Endothelial cell of umbilical vein (primary cell): ENCODE data around the gene WDR74. TPM values are rescaled to one million over a fixed set of nuclear protein-coding genes. Genes with fewer than 3 reads are reported as not detected.
A peak's percentile ranks its signal among the peaks of the same experiment; 100 is the strongest.

Experiments
- BruUV-seq: library from RNA; stranded (reverse); fragments of 400-500 nt; replicated peaks from 2 replicates; lab custom pipeline; 2021; lab: Mats Ljungman, UMichigan
- CTCF ChIA-PET: fragments of 300-600, 350-600 bp; sonication (Branson Sonifier 250); formaldehyde crosslinking; loops from one replicate; lab custom pipeline; 2021; ENCODE audit warnings: antibody characterized with exemption, inconsistent platforms; lab: Charles Lee
- POLR2A ChIA-PET: fragments of 300-600, 350-600 bp; sonication (Branson Sonifier 250); formaldehyde crosslinking; loops from one replicate; lab custom pipeline; 2021; ENCODE audit warnings: antibody characterized with exemption, inconsistent platforms; lab: Charles Lee
- DNase-seq: peaks from one replicate; pipeline ENCODE4 v3.0.0-alpha.2; 2011; ENCODE audit warnings: low read depth, low spot score
- FAIRE-seq: peaks from 2 replicates; lab custom pipeline; 2011; peaks lifted over from hg19 to GRCh38; lab: Jason Lieb, UNC
- H2AFZ ChIP-seq: 2 replicates; pipeline ENCODE4 v1.6.0; 2012; ENCODE audit warnings: low read depth, low read length, control low read depth, inconsistent platforms
- H3K27ac ChIP-seq: 2 replicates; pipeline ENCODE4 v1.5.1; 2011; ENCODE audit warnings: low read depth, mild to moderate bottlenecking, control low read depth, low read length, moderate library complexity; ENCODE audit not compliant: insufficient read depth
- H3K27me3 ChIP-seq, 2 experiments: 2 replicates each; pipeline versions ENCODE4 v1.6.0 to v1.6.1; 2011; ENCODE audit warnings: low read length in 2 of 2, mixed read lengths in 1 of 2; ENCODE audit not compliant: control insufficient read depth in 2 of 2, insufficient read depth in 2 of 2
- H3K36me3 ChIP-seq, 2 experiments: 2 replicates in 1 of 2; 3 replicates in 1 of 2; pipeline ENCODE4 v1.5.1; 2011; ENCODE audit warnings: low read length in 2 of 2, mild to moderate bottlenecking in 1 of 2, moderate library complexity in 1 of 2; ENCODE audit not compliant: control insufficient read depth in 2 of 2, insufficient read depth in 2 of 2; ENCODE audit errors: extremely low read depth in 1 of 2
- H3K4me1 ChIP-seq: 3 replicates; pipeline ENCODE4 v1.5.1; 2011; ENCODE audit warnings: mild to moderate bottlenecking, low read length; ENCODE audit not compliant: control insufficient read depth, insufficient read depth; ENCODE audit errors: extremely low read depth
- H3K4me2 ChIP-seq: 2 replicates; pipeline ENCODE4 v1.6.1; 2011; ENCODE audit warnings: low read length, control low read depth, mixed read lengths; ENCODE audit not compliant: insufficient read depth
- H3K4me3 ChIP-seq, 3 experiments: fragments of 200-600 bp in 1 of 3; sonication (generic), shearing (Covaris generic) in 1 of 3; replicated peaks in 1 of 3; 2 replicates each; pipeline ENCODE4 v1.5.1; 2011 to 2016; ENCODE audit warnings: control low read depth in 3 of 3, low read length in 3 of 3, mild to moderate bottlenecking in 2 of 3, inconsistent platforms in 1 of 3, low read depth in 1 of 3, moderate library complexity in 1 of 3; ENCODE audit not compliant: insufficient read depth in 1 of 3
- H3K79me2 ChIP-seq: 2 replicates; pipeline ENCODE4 v1.6.0; 2012; ENCODE audit warnings: low read length, inconsistent platforms; ENCODE audit not compliant: control insufficient read depth, insufficient read depth
- H3K9ac ChIP-seq: replicated peaks from 2 replicates; pipeline ENCODE3; 2011; ENCODE audit warnings: low read length, control low read depth; ENCODE audit not compliant: insufficient read depth; ENCODE audit errors: extremely low read depth
- H3K9me1 ChIP-seq: replicated peaks from 3 replicates; pipeline ENCODE4 v1.6.0; 2011; ENCODE audit warnings: mild to moderate bottlenecking, low read length; ENCODE audit not compliant: control insufficient read depth, insufficient read depth; ENCODE audit errors: extremely low read depth
- H3K9me3 ChIP-seq: replicated peaks from 2 replicates; pipeline ENCODE4 v1.5.1; 2012; ENCODE audit warnings: low read length, inconsistent platforms; ENCODE audit not compliant: control insufficient read depth, insufficient read depth
- H4K20me1 ChIP-seq: replicated peaks from 2 replicates; pipeline ENCODE3; 2011; ENCODE audit warnings: mild to moderate bottlenecking, low read length; ENCODE audit not compliant: control insufficient read depth, insufficient read depth; ENCODE audit errors: extremely low read depth
- CTCF ChIP-seq, 2 donors: IDR thresholded peaks; 1 replicate in 1 of 2; 2 replicates in 1 of 2; pipeline ENCODE4 v1.5.1; 2011; ENCODE audit warnings: low read length in 2 of 2, mild to moderate bottlenecking in 2 of 2, moderate library complexity in 2 of 2, control low read depth in 1 of 2, inconsistent platforms in 1 of 2, low read depth in 1 of 2; ENCODE audit not compliant: insufficient read depth in 1 of 2; ENCODE audit errors: extremely low read depth in 1 of 2
- FOS ChIP-seq: IDR thresholded peaks from 2 replicates; pipeline ENCODE4 v1.6.1; 2011; ENCODE audit warnings: mild to moderate bottlenecking, low read length, moderate library complexity, borderline replicate concordance; ENCODE audit not compliant: insufficient read depth
- GATA2 ChIP-seq: IDR thresholded peaks from 2 replicates; pipeline ENCODE4 v1.7.0; 2011; ENCODE audit warnings: low read depth, mild to moderate bottlenecking, moderate library complexity, mixed read lengths, low read length; ENCODE audit not compliant: insufficient read length, insufficient read depth
- JUN ChIP-seq: IDR thresholded peaks from 2 replicates; pipeline ENCODE4 v1.6.1; 2011; ENCODE audit warnings: borderline replicate concordance, low read depth; ENCODE audit not compliant: insufficient read length, insufficient read depth
- POLR2A ChIP-seq: IDR thresholded peaks from 2 replicates; pipeline ENCODE4 v1.6.1; 2012; ENCODE audit warnings: low read depth, mild to moderate bottlenecking, control low read depth, low read length
- POLR2AphosphoS5 ChIP-seq: IDR thresholded peaks from 2 replicates; pipeline ENCODE4 v1.6.1; 2012; ENCODE audit warnings: low read depth, mild to moderate bottlenecking, control low read depth, low read length, moderate library complexity; ENCODE audit not compliant: insufficient read depth
- dilution Hi-C: fragments of 300-500 bp; cut with MboI; formaldehyde crosslinking; loops from one replicate; pipeline ENCODE4 v1.15.0; 2019; ENCODE audit warnings: low sequenced_read_pairs; ENCODE audit not compliant: extremely low pct_ligation_motif_present
- intact Hi-C: fragments of 100-400 bp; cut with micrococcal nuclease; formaldehyde crosslinking; loops from one replicate; pipeline ENCODE4 v1.10.0; 2022
- polyA plus RNA-seq, 4 experiments: library from polyadenylated mRNA; depleted of rRNA in 3 of 4; stranded (reverse) in 3 of 4; unstranded in 1 of 4; fragments of >200 nt; gene quantifications; 2 replicates each; pipeline versions ENCODE4 v1.2.1 to v1.2.3, GENCODE V29; 2011 to 2012; ENCODE audit warnings: missing spikeins in 1 of 4
- total RNA-seq: library from RNA; stranded (reverse); gene quantifications from 2 replicates; pipeline ENCODE4 v1.2.3, GENCODE V29; 2021

WDR74 gene
- total and polyA plus RNA-seq, 2 donors (not counting 3 experiments of a cell fraction or from before 2014, with no cell fraction given), result 44.7 to 51.7 TPM

- Histone ChIP-seq H2AFZ (no peak overlapping the region), H3K4me2 (peak overlapping the region; percentile 94), H3K9ac (peak overlapping the region; percentile 100), H3K79me2 (peaks cover 58% of the 10 kb centered on the region), H3K4me3 (peak overlapping the region in 2 of 3 experiments; percentile 75 to 100), H3K4me1 (peaks cover 47% of the 10 kb centered on the region), H3K9me1 (no peaks in the 10 kb centered on the region), H3K9me3 (no peaks in the 10 kb centered on the region), H3K36me3 (peaks cover 32 to 36% of the 10 kb centered on the region in 2 experiments), H4K20me1 (peaks cover 5% of the 10 kb centered on the region), H3K27me3 (no peaks in the 10 kb centered on the region), H3K27ac (peak overlapping the region; percentile 100)
- DNase-seq (peak; percentile 72), FAIRE-seq (peak; percentile 79)
- intact Hi-C loops, result loop anchor here (5.0 kb wide), 3 partner anchors 111 to 486 kb away; partner anchors contain the start of genes HNRNPUL2, TAF6L and TTC9C
- POLR2A ChIA-PET, result interaction anchor here (0.5 to 2.3 kb wide), 5 partner anchors 18 to 740 kb away, joined by 3 to 25 read pairs (median 8); no protein-coding TSS in a partner anchor
- CTCF ChIA-PET, result interaction anchor here (1.0 kb wide), 1 partner anchor 96 kb away, joined by 4 read pairs; no protein-coding TSS in a partner anchor
- no TSS peak for BruUV-seq
- TF ChIP-seq CTCF (IDR thresholded peaks at IDR 0.05; ENCODE audit: extremely low read depth in 1 of 2, insufficient read depth in 1 of 2, low read depth in 1 of 2, low read length in 2 of 2) (no peak), JUN (no peak), FOS (no peak), POLR2AphosphoS5 (peak; percentile 22), POLR2A (no peak), GATA2 (no peak)
- dilution Hi-C loops, result no loop called here
Measured at GRCh38 chr11:62882788-62883501, 43.6 kb upstream of the WDR74 start.
